Adrenal gland (tissue), 5 donors: ENCODE measurements around the gene TTLL11.

Source experiments
- CTCF ChIP-seq, 6 experiments: fragments of 450-650 bp in 4 of 6; fragments of 200-600 bp in 2 of 6; sonication (generic) in 1 of 6; IDR thresholded peaks; 1 replicate in 5 of 6; 2 replicates in 1 of 6; pipeline versions ENCODE4 v1.5.1 to v1.8.0; 2016 to 2021; ENCODE audit warnings: antibody characterized with exemption in 6 of 6, mild to moderate bottlenecking in 2 of 6, moderate library complexity in 1 of 6
- POLR2A ChIP-seq, 2 donors: fragments of 450-650 bp; IDR thresholded peaks; one replicate each; pipeline ENCODE4 v1.6.1; 2017; ENCODE audit warnings: antibody characterized with exemption in 2 of 2, mild to moderate bottlenecking in 2 of 2, moderate library complexity in 1 of 2
- donor health status: DM: no; HTN: no; CAD: no.

GRCh38 chr9:121972501-121972981, 120.6 kb downstream of the TTLL11 start:
- TF ChIP-seq CTCF (IDR thresholded peaks at IDR 0.05) (no peak), POLR2A (IDR thresholded peaks at IDR 0.05) (no peak)
